Measurements from ENCODE around the gene LRRN4. TPM values are rescaled to one million over a fixed set of nuclear protein-coding genes. Genes with fewer than 3 reads are reported as not detected.

The LRRN4 gene
- 0.03 to 0.06 TPM in 2 of 5 replicates, not detected in the others for total RNA-seq (2022; extraction: Qiagen RNA extraction)

DNA sequence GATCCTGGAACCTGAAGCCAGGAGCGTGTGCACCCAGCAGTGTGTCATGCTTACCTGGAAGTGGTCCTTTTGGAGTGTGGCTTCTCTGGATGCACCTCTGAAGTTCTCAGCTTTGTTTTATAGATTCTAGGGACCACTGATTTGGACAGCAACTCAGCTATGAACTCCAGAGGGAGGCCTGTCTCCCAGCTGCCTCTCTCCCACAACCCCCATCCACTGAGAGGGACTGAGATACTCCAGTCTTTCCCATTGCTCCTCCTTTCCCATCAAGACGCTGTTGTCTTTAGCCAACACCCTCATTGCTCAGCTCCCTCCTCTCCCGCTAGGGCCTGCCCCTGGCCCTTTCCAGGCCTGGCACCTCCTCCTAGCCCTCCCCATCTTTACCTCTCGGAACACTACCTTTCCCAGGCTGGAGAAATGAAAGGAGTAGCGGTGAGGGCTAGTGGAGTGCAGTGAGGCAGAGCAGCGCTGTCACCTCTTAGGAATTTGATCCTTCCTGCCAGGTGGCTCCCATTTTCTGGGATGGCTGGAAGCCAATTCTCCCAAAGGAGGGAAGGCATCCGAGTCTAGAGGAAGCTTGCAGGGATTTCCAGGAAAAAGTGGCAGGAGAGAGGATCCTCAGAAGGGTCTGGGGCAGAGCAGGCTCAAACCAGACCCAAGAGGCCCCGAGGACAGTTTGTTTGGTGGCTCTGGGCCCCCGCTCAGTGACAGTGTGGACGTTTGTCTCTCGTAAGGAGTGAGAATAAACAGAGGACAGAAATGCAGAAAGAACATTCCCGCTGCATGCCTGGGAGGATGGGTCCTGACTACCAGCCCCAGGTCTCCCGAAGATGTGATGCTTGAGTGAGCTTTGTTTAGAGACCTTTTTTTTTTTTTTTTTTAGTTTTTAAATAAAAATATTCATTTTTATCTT is at the start of gene LRRN4:
Gene LRRN4, minus strand, starts transcription at position 285 of the 913 bp plus-strand sequence. CDS start 1,261 bp downstream, outside the sequence.

Other genes with a start within 250 kb of the LRRN4 start
- 2.6 to 3.4 TPM (median 3.1 TPM) in 5 replicates for gene CHGB, start 142.6 kb downstream of the LRRN4 start, total RNA-seq (2022; extraction: Qiagen RNA extraction)
- 58.0 to 66.1 TPM (median 61.1 TPM) in 5 replicates for gene TRMT6, start 103.5 kb downstream of the LRRN4 start, total RNA-seq (2022; extraction: Qiagen RNA extraction)
- 21.7 to 24.7 TPM (median 23.9 TPM) in 5 replicates for gene MCM8, start 103.4 kb downstream of the LRRN4 start, total RNA-seq (2022; extraction: Qiagen RNA extraction)
- gene CRLS1, start 47.9 kb downstream of the LRRN4 start, total RNA-seq (2022; extraction: Qiagen RNA extraction): 46.1 to 74.6 TPM (median 72.5 TPM) in 5 replicates
- gene FERMT1, start 69.0 kb upstream of the LRRN4 start, total RNA-seq (2022; extraction: Qiagen RNA extraction): 13.1 to 16.5 TPM (median 13.7 TPM) in 5 replicates

Data from A549 treated with AZD2906 at 1 μM for 4 hours (cell line).